H1 (cell line): ENCODE data around the gene DUOXA2. TPM values are rescaled to one million over a fixed set of nuclear protein-coding genes. Genes with fewer than 3 reads are reported as not detected.

Source experiments
- CTCF ChIA-PET: fragments of 300-600 bp; sonication (Branson Sonifier 250); formaldehyde crosslinking; loops from one replicate; lab custom pipeline; 2021; ENCODE audit not compliant: partially characterized antibody; lab: Charles Lee
- POLR2A ChIA-PET: fragments of 300-600 bp; sonication (Branson Sonifier 250); formaldehyde crosslinking; loops from one replicate; lab custom pipeline; 2021; ENCODE audit warnings: inconsistent platforms; ENCODE audit not compliant: partially characterized antibody; lab: Charles Lee
- DNase-seq, 2 experiments: peaks; one replicate each; pipeline versions ENCODE4 v3.0.0 to v3.0.0-alpha.2; 2010 to 2022; ENCODE audit warnings: low spot score in 2 of 2, low read depth in 1 of 2, mixed read lengths in 1 of 2
- FAIRE-seq: peaks from 2 replicates; lab custom pipeline; 2011; peaks lifted over from hg19 to GRCh38; lab: Jason Lieb, UNC
- H2AFZ ChIP-seq: 2 replicates; pipeline ENCODE4 v1.8.1; 2012; ENCODE audit warnings: low read length, inconsistent platforms
- H2AK5ac ChIP-seq: 2 replicates; pipeline ENCODE4 v1.6.1; 2013; ENCODE audit warnings: low read depth, low read length
- H2BK120ac ChIP-seq: replicated peaks from 2 replicates; pipeline ENCODE3; 2013; ENCODE audit warnings: low read depth, low read length, inconsistent platforms
- H2BK12ac ChIP-seq: 2 replicates; pipeline ENCODE4 v1.6.1; 2013; ENCODE audit warnings: low read depth, low read length
- H2BK15ac ChIP-seq: 2 replicates; pipeline ENCODE4 v1.6.1; 2013; ENCODE audit warnings: low read length
- H2BK20ac ChIP-seq: 2 replicates; pipeline ENCODE4 v1.6.1; 2013; ENCODE audit warnings: low read length
- H2BK5ac ChIP-seq: 2 replicates; pipeline ENCODE4 v1.6.1; 2013; ENCODE audit warnings: low read depth, low read length
- H3K14ac ChIP-seq: 2 replicates; pipeline ENCODE4 v1.6.1; 2013; ENCODE audit warnings: inconsistent platforms; ENCODE audit not compliant: insufficient read length
- H3K18ac ChIP-seq: 2 replicates; pipeline ENCODE4 v1.6.1; 2013; ENCODE audit warnings: low read length; ENCODE audit errors: extremely low read depth
- H3K23ac ChIP-seq: 2 replicates; pipeline ENCODE4 v1.6.1; 2013; ENCODE audit warnings: inconsistent platforms; ENCODE audit not compliant: insufficient read length
- H3K23me2 ChIP-seq: 2 replicates; pipeline ENCODE4 v1.6.1; 2013; ENCODE audit warnings: low read depth, low read length
- H3K27ac ChIP-seq: 2 replicates; pipeline ENCODE4 v1.6.1; 2011; ENCODE audit warnings: low read depth, low read length, inconsistent platforms
- H3K27me3 ChIP-seq, 4 experiments: replicated peaks in 1 of 4; 1 replicate in 1 of 4; 2 replicates in 3 of 4; pipeline versions ENCODE4 v1.6.1 to v1.8.1; 2011 to 2013; ENCODE audit warnings: low read length in 3 of 4, mild to moderate bottlenecking in 3 of 4, inconsistent platforms in 2 of 4, mixed read lengths in 2 of 4, moderate library complexity in 1 of 4; ENCODE audit not compliant: control insufficient read depth in 3 of 4, insufficient read depth in 3 of 4; ENCODE audit errors: extremely low read depth in 1 of 4
- H3K36me3 ChIP-seq, 4 experiments: 2 replicates each; pipeline versions ENCODE4 v1.6.1 to v1.8.1; 2011 to 2013; ENCODE audit warnings: mild to moderate bottlenecking in 4 of 4, low read length in 3 of 4, moderate library complexity in 2 of 4, control low read depth in 1 of 4, inconsistent platforms in 1 of 4; ENCODE audit not compliant: insufficient read depth in 4 of 4, control insufficient read depth in 2 of 4
- H3K4ac ChIP-seq: replicated peaks from 2 replicates; pipeline ENCODE3; 2013; ENCODE audit warnings: low read length, low read depth, mixed read lengths, inconsistent platforms; ENCODE audit not compliant: insufficient read length
- H3K4me1 ChIP-seq, 4 experiments: replicated peaks in 1 of 4; 1 replicate in 1 of 4; 2 replicates in 3 of 4; pipeline versions ENCODE4 v1.6.1 to v1.8.1; 2011 to 2013; ENCODE audit warnings: low read length in 3 of 4, inconsistent platforms in 2 of 4, mixed read lengths in 1 of 4; ENCODE audit not compliant: insufficient read depth in 4 of 4, control insufficient read depth in 3 of 4
- H3K4me2 ChIP-seq, 2 experiments: 2 replicates each; pipeline versions ENCODE4 v1.6.1 to v1.8.1; 2011 to 2013; ENCODE audit warnings: low read depth in 2 of 2, low read length in 2 of 2, control low read depth in 1 of 2, inconsistent platforms in 1 of 2, mild to moderate bottlenecking in 1 of 2; ENCODE audit not compliant: insufficient read depth in 1 of 2
- H3K4me3 ChIP-seq, 4 experiments: fragments of 200-600, 300-600 bp in 1 of 4; sonication (generic), shearing (Covaris generic), sonication (Bioruptor Twin) in 1 of 4; 2 replicates each; pipeline versions ENCODE4 v1.5.1 to v1.8.1; 2011 to 2016; ENCODE audit warnings: low read length in 4 of 4, low read depth in 3 of 4, control low read depth in 2 of 4, inconsistent platforms in 2 of 4, mild to moderate bottlenecking in 2 of 4, mixed read lengths in 1 of 4, moderate library complexity in 1 of 4; ENCODE audit not compliant: insufficient read depth in 2 of 4; ENCODE audit errors: extremely low read depth in 1 of 4
- H3K56ac ChIP-seq: replicated peaks from 2 replicates; pipeline ENCODE3; 2013; ENCODE audit warnings: low read depth, mild to moderate bottlenecking, mixed read lengths, low read length, inconsistent platforms; ENCODE audit not compliant: insufficient read length
- H3K79me1 ChIP-seq: 2 replicates; pipeline ENCODE4 v1.6.1; 2013; ENCODE audit warnings: low read depth, low read length, control low read depth
- H3K79me2 ChIP-seq, 2 experiments: 2 replicates each; pipeline versions ENCODE4 v1.6.1 to v1.8.1; 2012 to 2013; ENCODE audit warnings: low read length in 2 of 2, mild to moderate bottlenecking in 2 of 2, inconsistent platforms in 1 of 2; ENCODE audit not compliant: insufficient read depth in 2 of 2, control insufficient read depth in 1 of 2
- H3K9ac ChIP-seq, 4 experiments: replicated peaks in 1 of 4; 1 replicate in 1 of 4; 2 replicates in 3 of 4; pipeline versions ENCODE4 v1.6.1 to v1.8.1; 2011 to 2013; ENCODE audit warnings: low read depth in 3 of 4, low read length in 3 of 4, control low read depth in 2 of 4, mild to moderate bottlenecking in 2 of 4, moderate library complexity in 2 of 4, inconsistent platforms in 1 of 4; ENCODE audit errors: extremely low read depth in 1 of 4
- H3K9me3 ChIP-seq, 2 experiments: 2 replicates each; pipeline versions ENCODE4 v1.6.1 to v1.8.1; 2012 to 2013; ENCODE audit warnings: mild to moderate bottlenecking in 2 of 2, moderate library complexity in 2 of 2, control low read depth in 1 of 2, inconsistent platforms in 1 of 2, low read depth in 1 of 2, low read length in 1 of 2, mixed read lengths in 1 of 2; ENCODE audit not compliant: insufficient read depth in 2 of 2
- H4K20me1 ChIP-seq, 2 experiments: replicated peaks in 1 of 2; 2 replicates each; pipeline versions ENCODE3 to v1.8.1; 2011 to 2013; ENCODE audit warnings: inconsistent platforms in 2 of 2, low read length in 2 of 2, mild to moderate bottlenecking in 1 of 2; ENCODE audit not compliant: insufficient read depth in 2 of 2, control insufficient read depth in 1 of 2
- H4K5ac ChIP-seq: 2 replicates; pipeline ENCODE4 v1.6.1; 2013; ENCODE audit warnings: low read length, low read depth, mixed read lengths, inconsistent platforms; ENCODE audit not compliant: insufficient read length
- H4K8ac ChIP-seq: 2 replicates; pipeline ENCODE4 v1.8.0; 2013; ENCODE audit warnings: mild to moderate bottlenecking, moderate library complexity, low read length, inconsistent platforms; ENCODE audit not compliant: insufficient read depth; ENCODE audit errors: extremely low read depth
- H4K91ac ChIP-seq: replicated peaks from 2 replicates; pipeline ENCODE3; 2013; ENCODE audit warnings: low read length, mixed read lengths, inconsistent platforms; ENCODE audit not compliant: insufficient read length
- BCL11A ChIP-seq, 2 experiments: IDR thresholded peaks; one replicate each; pipeline ENCODE4 v1.6.1; 2011; ENCODE audit warnings: low read depth in 2 of 2, low read length in 2 of 2, mild to moderate bottlenecking in 2 of 2
- EZH2 ChIP-seq: fragments of 200-600 bp; sonication (generic); IDR thresholded peaks from 2 replicates; pipeline ENCODE4 v1.7.1; 2012; ENCODE audit warnings: low read depth, mild to moderate bottlenecking, moderate library complexity, low read length, inconsistent platforms; ENCODE audit not compliant: severe bottlenecking
- RNF2 ChIP-seq: fragments of 200-900, 300-1000 bp; sonication (generic); IDR thresholded peaks from 2 replicates; pipeline ENCODE4 v1.7.1; 2016; ENCODE audit warnings: borderline replicate concordance, low read depth, mild to moderate bottlenecking, antibody characterized with exemption, low read length; ENCODE audit not compliant: poor library complexity, severe bottlenecking; ENCODE audit errors: missing control alignments
- SRF ChIP-seq: IDR thresholded peaks from 2 replicates; pipeline ENCODE4 v1.6.1; 2011; ENCODE audit warnings: mild to moderate bottlenecking, low read depth, low read length, moderate library complexity
- SUZ12 ChIP-seq: fragments of 200-600 bp; sonication (generic); IDR thresholded peaks from 2 replicates; pipeline ENCODE4 v1.6.1; 2012; ENCODE audit warnings: mild to moderate bottlenecking, inconsistent platforms, low read length, moderate library complexity, mixed read lengths
- WGBS, 2 experiments: shearing (Covaris generic) in 1 of 2; methylation state at CpG; one replicate each; pipeline versions ENCODE4 v1.1.6 to v1.1.7; 2013 to 2015; ENCODE audit warnings: low lambda C conversion rate in 2 of 2, mixed read lengths in 2 of 2, inconsistent platforms in 1 of 2, low coverage in 1 of 2, missing lambda C conversion rate in 1 of 2; ENCODE audit not compliant: insufficient replicate concordance in 2 of 2, insufficient coverage in 1 of 2, insufficient read length in 1 of 2; ENCODE audit errors: extremely low coverage in 1 of 2, missing lambda C conversion rate in 1 of 2; 5-methylcytosine and 5-hydroxymethylcytosine counted together
- long read RNA-seq, 2 experiments: library from RNA in 1 of 2; library from capped mRNA in 1 of 2; stranded (forward); transcript quantifications; one replicate each; pipeline ENCODE4 v2.0.0, GENCODE V29; 2021; ENCODE audit warnings: inconsistent platforms in 1 of 2
- polyA minus RNA-seq, 3 experiments: library from RNA; depleted of rRNA, polyadenylated mRNA; stranded (reverse); fragments of >200 nt; gene quantifications; 1 replicate in 2 of 3; 2 replicates in 1 of 3; pipeline ENCODE4 v1.2.3, GENCODE V29; 2011
- polyA plus RNA-seq, 7 experiments: library from polyadenylated mRNA; depleted of rRNA in 3 of 7; stranded (reverse) in 5 of 7; unstranded in 2 of 7; fragments of >200 nt in 5 of 7; fragments of 200-250 nt in 2 of 7; gene quantifications; 1 replicate in 5 of 7; 2 replicates in 1 of 7; 4 replicates in 1 of 7; pipeline versions ENCODE4 v1.2.1 to v1.2.3, GENCODE V29; 2011 to 2013; ENCODE audit warnings: missing spikeins in 2 of 7, mixed read lengths in 2 of 7
- total RNA-seq: library from RNA; stranded (reverse); fragmentation: NEBNext Ultra II Directional; extraction: Animal tissue kit (Norgen Biotek cat#: 25700); gene quantifications from 2 replicates; pipeline ENCODE4 v1.2.1, GENCODE V29; 2021

Gene DUOXA2
- total RNA-seq (not detected in 2 replicates), polyA plus RNA-seq (2011; rRNA removed) (0.05 TPM in 1 of 2 replicates, not detected in the other), polyA minus RNA-seq (2011; rRNA and poly(A)+ RNA removed) (not detected in 2 replicates)
- polyA plus RNA-seq (2011; cell fraction: cytosol; rRNA removed) = not detected
- not detected for polyA plus RNA-seq (2011; cell fraction: nucleus; rRNA removed)
- polyA plus RNA-seq (2012, experiment 1 of 2) = not detected in 4 replicates
- not detected for polyA plus RNA-seq (2012, experiment 2 of 2)
- not detected for polyA plus RNA-seq (2013, experiment 1 of 2)
- polyA plus RNA-seq (2013, experiment 2 of 2) = not detected
- polyA minus RNA-seq (2011; cell fraction: cytosol; rRNA and poly(A)+ RNA removed) = not detected
- polyA minus RNA-seq (2011; cell fraction: nucleus; rRNA and poly(A)+ RNA removed) = not detected
- long read RNA-seq, experiment 1 = 0 reads
- long read RNA-seq, experiment 2 = 0 reads

GRCh38 chr15:45114076-45114750 is at the start of gene DUOXA2, which contains the start of gene DUOX2:
DUOXA2 (plus strand) TSS chr15:45114326; CDS start chr15:45114606, 280 bp downstream.
DUOX2 (minus strand) TSS chr15:45114172; CDS start chr15:45113411, 761 bp downstream.
- H2BK20ac ChIP-seq = peak within 1 kb of the TSS; percentile 90; the same call in 1 of the 2 replicates
- TF ChIP-seq SUZ12 (peak; percentile 93), BCL11A (IDR thresholded peaks at IDR 0.05; ENCODE audit: low read depth in 2 of 2, low read length in 2 of 2) (no peak), SRF (no peak), RNF2 (peak; percentile 64), EZH2 (peak; percentile 97)
- TF ChIP-seq, all 59 proteins: peak for 3
- peaks cover 6% of the 10 kb centered on the region; the same call in 1 of the 2 replicates for H3K23me2 ChIP-seq
- peaks cover 0 to 7% (median 0%) of the 10 kb centered on the region in 4 experiments; a peak in 1 of 8 replicates for H3K36me3 ChIP-seq
- peak within 1 kb of the TSS; percentile 68; the same call in 1 of the 2 replicates for H2BK12ac ChIP-seq
- no peak within 1 kb of the TSS for H4K5ac ChIP-seq
- H3K79me2 ChIP-seq = no peaks in the 10 kb centered on the region
- peak within 1 kb of the TSS; percentile 4 to 57 (median 25); a peak in 7 of 8 replicates for H3K4me3 ChIP-seq
- no peak within 1 kb of the TSS for H2AK5ac ChIP-seq
- H2AFZ ChIP-seq = no peak within 1 kb of the TSS
- H3K56ac ChIP-seq = no peak within 1 kb of the TSS
- H2BK120ac ChIP-seq = no peak within 1 kb of the TSS
- peak within 1 kb of the TSS; percentile 43; the same call in 1 of the 2 replicates for H4K8ac ChIP-seq
- H3K27me3 ChIP-seq = peaks cover 85 to 92% (median 86%) of the 10 kb centered on the region in 4 experiments
- H3K18ac ChIP-seq = peak within 1 kb of the TSS; percentile 32; the same call in 1 of the 2 replicates
- H3K9ac ChIP-seq = no peak within 1 kb of the TSS
- H4K20me1 ChIP-seq = peaks cover 21 to 44% of the 10 kb centered on the region in 2 experiments
- H4K91ac ChIP-seq = no peak within 1 kb of the TSS
- H3K23ac ChIP-seq = no peak within 1 kb of the TSS
- H2BK15ac ChIP-seq = peak within 1 kb of the TSS; percentile 88; the same call in 1 of the 2 replicates
- ChIA-PET CTCF (interaction anchor here (0.7 to 5.5 kb wide), 8 partner anchors 11 to 260 kb away, joined by 3 to 45 read pairs (median 4); partner anchors contain the start of genes DUOX1 and DUOXA1), POLR2A (interaction anchor here (1.2 kb wide), 1 partner anchor 50 kb away, joined by 3 read pairs; no protein-coding TSS in a partner anchor)
- H3K4me2 ChIP-seq = peak within 1 kb of the TSS; percentile 84 to 85
- H3K4ac ChIP-seq = no peak within 1 kb of the TSS
- no peak within 1 kb of the TSS for H3K14ac ChIP-seq
- no peak within 1 kb of the TSS for H3K27ac ChIP-seq
- peaks cover 0 to 31% (median 24%) of the 10 kb centered on the region in 4 experiments; a peak in 6 of 7 replicates for H3K4me1 ChIP-seq
- no peaks in the 10 kb centered on the region for H3K79me1 ChIP-seq
- WGBS, 2 experiments = 13% methylated on average over 39 of the region's 42 CpGs; no CpG with 5 or more reads in 1 of the 2 experiments
- FAIRE-seq (no peak), DNase-seq (no peak)
- no peaks in the 10 kb centered on the region; a peak in 1 of 4 replicates for H3K9me3 ChIP-seq
- no peak within 1 kb of the TSS; the same call in 1 of the 2 replicates for H2BK5ac ChIP-seq
